Activated naive CD4-positive, alpha-beta T cell (primary cell): ENCODE measurements around the gene RHOJ.
"Not testable (repeated sequence)": the region's sequence is repeated elsewhere in the genome, so short reads cannot be mapped to it uniquely, and the experiment has no call there.

ENCODE experiments used
- DNase-seq, 4 experiments: peaks; one replicate each; lab custom pipeline; 2025; lab: John Stamatoyannopoulos, UW

The RHOJ gene

GRCh38 chr14:63268771-63269170, 64.5 kb downstream of the RHOJ start:
- DNase-seq = no peak

DNA sequence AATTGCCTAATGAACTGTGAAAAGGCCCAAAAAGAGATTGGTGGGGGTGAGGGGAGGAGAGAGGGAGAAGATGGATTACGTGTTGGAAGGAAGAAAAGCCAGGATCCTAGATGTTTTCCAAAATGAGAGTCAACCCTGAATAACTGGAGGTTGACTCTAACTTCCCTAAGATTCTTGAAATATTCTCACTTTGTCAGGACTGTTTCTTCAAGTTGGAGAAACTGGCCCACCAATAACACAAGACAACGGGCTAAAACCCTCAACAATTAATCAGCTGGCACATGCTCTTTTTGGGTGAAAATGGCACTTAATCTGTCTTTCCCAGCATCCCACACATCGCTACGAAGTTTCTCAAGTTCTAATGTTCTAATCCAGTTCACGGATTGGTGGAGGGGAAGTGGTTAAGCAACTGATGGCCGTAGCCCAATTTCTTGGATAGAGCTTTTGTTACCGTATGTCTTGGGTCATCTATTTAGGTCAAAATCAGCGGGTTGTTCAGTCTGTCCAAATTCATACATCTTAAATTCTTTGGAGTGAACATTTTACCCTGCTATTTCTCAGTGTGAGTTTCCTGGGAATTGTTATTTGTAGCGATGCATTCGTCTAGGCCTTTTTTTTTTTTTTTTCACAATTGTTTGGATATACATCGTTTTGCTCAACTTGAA, 65.5 kb downstream of the RHOJ start:
- no peak for DNase-seq

GRCh38 chr14:63273129-63273528, 68.9 kb downstream of the RHOJ start:
- no peak for DNase-seq

DNA sequence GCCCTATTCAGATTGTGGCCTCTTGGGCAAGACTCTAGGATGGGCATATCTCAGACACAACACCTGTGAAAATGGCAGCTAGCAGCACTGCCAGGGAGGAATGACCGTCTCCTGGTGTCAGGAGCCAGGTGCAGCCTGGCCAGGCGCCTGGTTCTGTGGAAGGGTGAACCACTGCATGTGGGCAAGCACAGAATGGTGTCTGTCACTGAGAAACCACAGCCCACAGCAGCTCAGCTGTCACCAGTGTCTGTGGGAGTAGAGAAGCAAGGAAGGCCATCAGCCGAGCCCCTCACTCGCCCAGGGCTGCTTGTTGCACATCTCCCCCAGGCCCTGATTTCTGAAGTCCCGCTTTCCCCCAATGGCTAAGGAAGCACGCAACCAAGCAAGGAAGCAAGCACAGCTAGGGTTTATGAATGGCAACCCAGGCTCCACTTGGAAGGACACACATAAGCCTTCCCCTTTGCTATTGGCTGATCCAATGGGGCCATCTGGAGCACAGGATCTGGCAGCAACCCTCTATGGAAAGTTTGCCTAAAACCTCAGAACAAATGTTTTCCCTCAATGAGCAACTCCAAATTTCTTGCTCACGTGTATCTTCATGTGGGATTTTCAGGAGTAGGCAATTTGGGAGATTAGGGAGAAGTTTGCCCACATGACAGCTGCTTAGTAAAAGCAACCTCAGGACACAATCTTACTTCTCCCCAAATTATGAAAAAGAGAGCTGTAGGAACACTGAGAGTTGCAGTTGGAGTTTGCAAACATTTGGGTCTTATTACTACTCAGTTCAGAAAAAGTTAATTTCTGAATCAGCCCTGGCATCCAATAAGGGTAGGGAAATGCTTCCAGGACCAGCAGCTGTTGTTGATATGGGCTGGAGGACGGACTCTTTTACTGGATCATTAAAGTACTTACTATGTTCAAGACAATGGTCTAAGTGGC, 69.7 kb downstream of the RHOJ start:
- no peak for DNase-seq

- no peak for DNase-seq
Measured at GRCh38 chr14:63275611-63276010, 71.4 kb downstream of the RHOJ start.

DNA sequence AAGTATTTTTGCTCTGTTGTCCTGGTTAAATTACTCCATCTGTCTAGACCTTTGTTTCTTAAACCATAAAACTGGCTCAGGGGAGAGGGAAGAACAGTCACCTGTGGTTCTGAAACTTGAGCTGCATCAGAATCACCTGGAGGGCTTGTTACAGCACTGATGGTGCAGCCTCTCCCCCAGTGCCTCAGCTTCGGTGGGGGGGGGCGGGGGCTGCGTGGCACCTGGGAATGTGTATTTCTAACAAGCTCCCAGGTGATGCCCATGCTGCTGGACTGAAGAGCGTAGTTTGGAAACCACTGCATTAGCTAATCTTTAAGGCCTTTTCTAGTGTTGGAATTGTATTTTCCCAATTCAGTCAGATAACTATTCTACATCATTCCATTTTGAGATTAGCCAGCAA, 71.8 kb downstream of the RHOJ start:
- no peak for DNase-seq

DNA sequence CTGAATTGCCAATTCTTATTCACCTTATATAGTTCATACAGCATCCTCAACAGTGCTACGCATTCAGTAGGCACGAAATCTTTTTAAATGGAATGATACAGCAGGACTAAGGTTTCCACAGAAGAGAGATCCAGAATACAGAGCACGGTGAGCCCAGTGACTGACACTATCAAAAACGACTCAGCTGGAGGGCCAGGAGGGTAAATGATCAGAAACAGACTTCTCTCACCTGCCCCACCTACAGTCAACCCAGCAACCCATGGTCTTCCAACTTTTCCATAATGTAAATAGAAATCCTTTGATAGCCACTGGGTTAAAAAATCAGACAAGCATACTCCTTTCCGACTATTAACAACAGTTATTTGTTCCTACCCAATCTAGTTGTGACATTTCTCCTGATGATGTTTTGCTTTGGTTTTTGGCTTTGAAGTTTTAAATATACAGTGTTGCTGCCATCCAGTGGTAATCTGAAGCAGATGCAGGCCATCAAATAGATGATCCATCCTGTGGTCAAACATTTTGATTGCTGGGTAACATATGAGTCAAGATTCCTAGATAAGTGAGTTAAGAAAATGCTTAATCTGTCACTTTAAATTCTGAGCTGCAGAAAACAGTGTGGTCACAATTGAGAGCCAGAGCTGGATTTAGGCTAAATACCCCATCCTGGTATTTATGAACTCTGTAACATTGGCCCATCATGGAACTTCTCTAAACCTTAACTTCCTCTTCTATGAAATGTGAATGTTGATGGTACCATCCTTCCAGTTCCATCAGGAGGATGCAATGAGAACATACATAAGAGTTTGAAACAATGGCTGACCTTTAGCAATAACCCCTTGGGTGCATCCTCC, 72.5 kb downstream of the RHOJ start:
- no peak for DNase-seq

GRCh38 chr14:63277591-63278183, 73.4 kb downstream of the RHOJ start:
- DNase-seq = no peak

DNA sequence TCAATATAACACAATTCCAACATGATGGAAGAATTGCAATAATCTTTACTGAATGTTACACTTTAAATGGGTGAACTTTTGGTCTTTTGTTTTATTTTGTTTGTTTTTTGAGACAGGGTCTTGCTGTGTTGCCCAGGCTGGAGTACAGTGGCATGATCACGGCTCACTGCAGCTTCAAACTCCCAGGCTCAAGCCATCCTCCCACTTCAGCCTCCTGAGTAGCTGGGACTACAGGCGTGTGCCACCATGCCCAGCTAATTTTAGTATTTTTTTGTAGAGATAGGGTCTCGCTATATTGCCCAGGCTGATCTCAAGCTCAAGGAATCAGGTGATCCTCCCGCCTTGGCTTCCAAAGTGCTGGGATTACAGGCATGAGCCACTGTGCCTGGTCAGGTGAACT, 75.7 kb downstream of the RHOJ start:
- not testable (repeated sequence) for DNase-seq

DNA sequence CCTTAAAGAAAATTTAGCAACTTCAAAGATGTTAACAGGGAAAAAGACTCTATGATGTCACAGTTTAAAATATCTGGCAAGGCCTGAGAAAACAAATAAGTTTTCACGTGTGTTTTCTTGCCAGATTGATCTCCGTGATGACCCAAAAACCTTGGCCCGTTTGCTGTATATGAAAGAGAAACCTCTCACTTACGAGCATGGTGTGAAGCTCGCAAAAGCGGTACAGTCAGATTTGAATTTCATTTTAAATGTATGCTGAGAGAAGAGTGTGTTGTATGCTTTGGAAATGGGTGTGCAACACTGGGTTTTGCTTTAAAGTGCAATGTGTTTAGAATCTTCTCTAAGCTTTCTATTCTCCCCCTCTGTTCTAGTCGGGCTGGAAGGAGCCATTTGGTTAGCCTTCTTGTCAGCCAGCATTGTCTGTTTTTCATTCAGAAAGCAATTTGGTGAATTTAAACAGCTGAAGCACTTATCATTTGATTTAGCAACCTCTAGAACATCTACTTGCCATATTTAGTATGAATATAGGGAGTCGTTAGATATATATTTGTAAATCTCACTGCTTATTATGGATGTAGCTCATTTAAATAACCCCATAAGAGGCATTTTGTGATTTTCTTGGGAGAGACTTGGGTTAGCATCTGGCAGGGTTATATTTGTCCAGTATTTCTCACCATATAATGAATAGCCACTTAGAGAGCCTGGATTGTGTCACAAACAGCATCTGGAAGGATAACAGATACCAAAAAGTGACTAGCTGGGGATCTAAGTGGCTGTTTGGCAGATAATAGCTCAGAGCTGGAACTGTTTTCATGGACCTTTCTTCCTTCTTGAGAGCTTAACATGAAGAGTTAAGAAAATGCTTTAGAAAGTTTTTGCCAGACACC, 79.0 kb downstream of the RHOJ start:
- no peak for DNase-seq

DNA sequence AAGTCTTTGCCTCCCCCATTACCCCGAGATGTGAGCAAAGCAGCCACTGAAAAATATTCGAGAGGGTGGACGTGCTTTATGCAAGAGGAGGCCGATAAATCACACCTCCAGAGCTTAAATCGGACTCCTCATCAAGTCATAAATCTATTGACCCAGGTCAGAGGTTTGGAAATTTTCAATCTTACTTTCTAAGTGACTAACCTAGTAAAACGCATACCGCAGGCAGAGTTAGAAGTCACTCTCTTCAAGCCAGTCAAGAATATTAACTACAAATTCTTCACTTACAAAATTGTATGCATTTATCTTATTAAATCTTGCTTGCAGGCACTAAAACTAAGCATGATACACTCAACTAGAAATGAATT, 79.6 kb downstream of the RHOJ start:
- no peak for DNase-seq

GRCh38 chr14:63286071-63286470, 81.8 kb downstream of the RHOJ start:
- no peak for DNase-seq

DNA sequence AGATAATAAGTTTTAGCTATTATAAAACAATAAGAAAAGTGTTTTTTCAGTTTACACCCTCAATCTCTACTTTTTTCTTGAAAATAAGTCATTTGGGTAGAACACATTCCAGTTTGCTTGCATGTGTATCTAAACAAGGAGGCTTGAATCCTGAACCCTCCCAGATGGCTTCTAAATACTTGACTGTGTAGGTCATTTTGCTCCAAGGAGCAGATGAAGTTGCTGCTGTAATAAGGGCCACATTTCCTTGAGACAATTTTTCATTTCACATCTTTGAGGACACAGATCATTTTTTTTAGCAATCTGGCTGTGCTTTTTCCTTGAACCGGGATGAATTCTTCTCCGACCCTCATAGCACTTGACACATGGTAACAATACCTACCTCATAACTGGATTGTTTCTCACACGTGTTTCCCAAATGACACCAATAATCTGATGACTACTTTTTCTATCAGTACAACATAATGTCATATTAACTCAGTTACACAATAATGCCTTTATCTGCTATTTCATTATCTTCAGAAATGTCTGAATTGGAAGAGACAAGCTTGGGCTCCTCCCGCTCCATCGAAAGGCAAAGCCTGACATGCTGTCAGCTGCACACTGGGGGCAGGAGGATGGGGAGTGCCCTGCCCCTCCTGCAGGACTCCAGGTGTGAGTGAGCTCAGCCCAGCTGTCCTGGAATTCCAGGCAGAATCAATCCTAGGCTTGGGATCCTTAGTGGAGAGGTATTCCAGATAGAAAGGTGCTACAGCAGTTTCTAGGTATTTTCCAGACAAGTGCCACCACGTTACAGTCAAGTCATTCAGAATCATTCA, 83.6 kb downstream of the RHOJ start:
- DNase-seq = no peak

DNA sequence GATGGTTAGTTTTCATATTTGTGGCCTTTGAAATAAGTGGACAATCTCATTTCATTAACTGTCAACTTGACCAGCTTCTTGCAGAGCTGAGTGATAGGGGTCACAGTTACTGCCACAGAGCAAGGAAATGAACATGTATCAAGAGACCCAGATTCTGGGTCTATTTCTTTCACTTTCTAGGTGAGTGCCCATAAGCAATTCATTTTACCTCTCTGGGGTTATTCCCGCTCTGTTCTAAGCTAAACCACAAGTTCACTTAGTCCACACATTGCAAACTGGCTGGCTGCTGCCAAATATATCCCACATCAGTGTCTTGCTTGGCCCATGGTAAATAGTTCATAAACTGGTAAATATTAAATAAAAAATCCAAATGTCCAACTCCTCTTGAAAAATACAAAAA, 84.6 kb downstream of the RHOJ start:
- DNase-seq = no peak

- no peak for DNase-seq
Measured at GRCh38 chr14:63290741-63291430, 86.6 kb downstream of the RHOJ start.

DNA sequence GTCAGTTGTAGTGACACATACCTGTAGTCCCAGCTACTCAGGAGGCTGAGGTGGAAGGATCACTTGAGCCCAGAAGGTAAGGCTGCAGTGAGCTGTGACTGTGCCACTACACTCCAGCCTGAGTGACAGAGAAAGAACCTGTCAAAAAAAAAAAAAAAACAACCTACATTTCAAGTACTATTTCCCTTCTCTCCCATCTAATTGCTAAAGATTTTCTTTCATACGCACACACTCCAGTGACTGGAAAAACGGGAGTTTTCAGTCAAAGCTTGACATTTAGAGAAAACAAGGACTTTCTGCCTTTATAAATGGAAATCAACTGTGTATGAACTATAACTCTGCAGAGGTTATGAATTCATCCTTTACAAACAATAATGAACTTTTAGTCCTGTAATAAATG, 88.6 kb downstream of the RHOJ start:
- DNase-seq = no peak

DNA sequence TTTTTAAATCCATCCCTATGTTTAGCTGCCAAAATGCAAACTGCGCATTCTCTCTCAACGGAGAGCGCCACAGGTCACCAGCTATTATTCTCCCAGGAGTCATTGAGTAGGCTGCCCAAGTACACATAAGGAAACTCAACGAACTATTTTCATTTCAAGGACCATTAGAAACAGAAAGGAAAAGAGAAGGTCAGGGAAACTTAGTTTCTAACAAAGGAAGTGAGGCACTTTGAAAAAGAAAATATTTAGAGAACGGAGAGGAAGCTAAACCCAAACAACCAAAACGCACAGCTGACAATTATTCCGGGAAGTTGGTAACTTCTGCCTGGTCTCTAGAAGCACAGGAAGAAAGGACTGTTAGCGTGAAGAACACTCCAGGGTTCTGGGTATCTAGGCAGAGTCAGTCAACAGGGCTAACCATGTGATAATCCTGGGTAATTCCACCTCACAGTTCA, 91.0 kb downstream of the RHOJ start:
- no peak for DNase-seq

DNA sequence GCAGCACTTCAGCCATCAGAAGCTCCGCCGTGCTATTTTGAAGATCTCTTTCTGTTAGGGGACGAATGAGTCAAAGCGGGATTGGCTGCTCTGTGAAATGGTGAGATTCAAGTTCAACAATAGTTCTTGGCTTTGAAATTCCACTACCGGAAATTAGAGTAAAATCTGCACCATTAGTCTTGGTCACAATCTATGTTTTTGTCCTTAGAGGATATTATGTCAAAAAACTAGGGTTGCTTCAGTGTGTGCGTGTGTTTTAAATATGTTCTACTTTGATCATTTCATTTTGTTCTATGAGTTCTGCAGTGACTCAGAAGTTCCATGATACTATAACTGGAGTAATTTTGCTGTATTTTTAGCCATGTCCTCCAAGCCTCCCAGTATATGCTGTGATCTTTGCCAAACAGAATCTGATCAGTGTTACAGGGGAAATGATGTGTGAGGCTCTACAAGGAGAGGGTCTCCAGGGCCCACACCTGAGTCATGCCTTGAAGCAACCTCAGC, 91.9 kb downstream of the RHOJ start:
- DNase-seq = no peak

DNA sequence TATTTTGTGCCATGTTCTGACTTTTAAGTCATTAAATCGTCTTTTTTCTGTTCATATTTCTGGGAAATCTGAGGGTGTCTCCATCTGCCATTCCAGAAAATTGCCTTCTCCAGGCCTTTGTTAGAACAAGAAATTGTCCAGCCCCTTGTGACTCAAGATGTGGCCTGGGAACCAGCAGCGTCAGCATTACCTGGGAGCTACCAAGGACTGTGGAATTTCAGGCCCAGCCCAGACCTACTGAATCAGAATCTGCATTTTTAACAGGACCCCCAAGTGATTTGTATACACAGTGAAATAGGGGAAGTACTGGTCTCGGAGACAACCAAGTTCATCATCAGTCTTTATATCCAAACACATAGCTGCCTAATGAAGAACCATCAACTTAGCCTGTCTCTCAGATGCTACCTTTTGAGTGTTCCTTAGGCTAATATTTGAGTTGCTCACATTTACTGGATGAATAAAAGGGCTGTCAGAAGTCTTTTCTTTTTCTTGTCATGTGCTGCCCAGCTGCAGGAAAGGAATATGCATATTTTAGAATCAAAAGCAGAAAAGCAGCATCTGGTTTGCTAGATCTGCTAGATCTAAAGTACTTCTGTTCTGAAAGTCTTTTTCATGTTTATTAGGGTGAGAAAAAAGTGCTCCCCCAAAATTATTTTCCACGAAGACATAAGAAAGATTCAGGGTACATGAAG, 93.3 kb downstream of the RHOJ start:
- no peak for DNase-seq
